IPS-18c (cell line): Measurements from ENCODE around the gene FBXO44.
A peak's percentile ranks its signal among the peaks of the same experiment; 100 is the strongest.

Source experiments
- H3K4me3 ChIP-seq: 2 replicates; pipeline ENCODE4 v1.7.0; 2013; ENCODE audit warnings: low read depth, mild to moderate bottlenecking, low read length, moderate library complexity; ENCODE audit not compliant: insufficient read depth
- H3K9me3 ChIP-seq: one replicate; pipeline ENCODE4 v1.6.1; 2013; ENCODE audit warnings: mild to moderate bottlenecking, low read length, moderate library complexity; ENCODE audit not compliant: control insufficient read depth, insufficient read depth

Gene FBXO44

DNA sequence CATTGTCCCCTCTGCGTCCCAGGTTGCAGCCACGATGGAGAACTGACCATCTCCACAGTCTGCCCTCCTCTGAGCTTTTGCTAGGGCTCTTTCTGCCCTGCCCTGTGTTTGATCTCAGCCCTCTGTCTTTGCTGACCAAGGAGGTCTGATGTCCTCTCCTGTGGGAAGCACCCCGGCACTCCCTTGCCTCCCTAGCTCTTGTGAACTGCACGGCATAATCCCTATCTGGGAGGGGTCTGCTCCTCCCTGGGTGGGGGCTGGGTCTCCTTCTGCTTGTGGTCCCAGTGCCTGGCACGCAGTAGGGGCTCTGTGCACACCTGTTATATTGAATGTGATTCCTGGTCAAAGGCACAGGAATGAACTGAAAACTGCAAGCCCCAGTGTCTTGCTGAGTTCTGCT lies 39.2 kb downstream of the FBXO44 start:
- Histone ChIP-seq H3K9me3 (no peaks in the 10 kb centered on the region), H3K4me3 (0 out of 2 replicates have a peak overlapping the region, but pooled peaks have one; percentile 96)

DNA sequence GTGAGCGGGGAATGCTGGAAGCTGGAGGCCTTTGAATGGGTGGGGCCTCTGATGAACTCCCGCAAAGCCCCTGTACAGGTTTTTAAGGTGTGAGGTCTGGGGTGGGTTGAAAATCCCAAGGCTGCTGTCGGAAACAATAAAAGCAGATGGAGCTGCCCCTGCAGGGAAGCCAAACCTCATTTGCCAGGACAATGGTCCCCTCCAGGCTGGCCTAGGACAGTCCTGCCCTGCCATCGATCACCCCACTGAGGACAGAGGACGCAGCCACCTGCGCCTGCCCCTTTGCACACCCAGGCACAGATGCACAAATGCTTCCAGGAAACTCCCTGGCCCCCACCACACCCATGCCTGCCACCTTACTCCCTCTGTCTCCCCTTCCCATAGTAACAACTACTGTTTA lies 41.2 kb downstream of the FBXO44 start:
- H3K9me3 ChIP-seq, result no peaks in the 10 kb centered on the region
- H3K4me3 ChIP-seq, result no peak overlapping the region

DNA sequence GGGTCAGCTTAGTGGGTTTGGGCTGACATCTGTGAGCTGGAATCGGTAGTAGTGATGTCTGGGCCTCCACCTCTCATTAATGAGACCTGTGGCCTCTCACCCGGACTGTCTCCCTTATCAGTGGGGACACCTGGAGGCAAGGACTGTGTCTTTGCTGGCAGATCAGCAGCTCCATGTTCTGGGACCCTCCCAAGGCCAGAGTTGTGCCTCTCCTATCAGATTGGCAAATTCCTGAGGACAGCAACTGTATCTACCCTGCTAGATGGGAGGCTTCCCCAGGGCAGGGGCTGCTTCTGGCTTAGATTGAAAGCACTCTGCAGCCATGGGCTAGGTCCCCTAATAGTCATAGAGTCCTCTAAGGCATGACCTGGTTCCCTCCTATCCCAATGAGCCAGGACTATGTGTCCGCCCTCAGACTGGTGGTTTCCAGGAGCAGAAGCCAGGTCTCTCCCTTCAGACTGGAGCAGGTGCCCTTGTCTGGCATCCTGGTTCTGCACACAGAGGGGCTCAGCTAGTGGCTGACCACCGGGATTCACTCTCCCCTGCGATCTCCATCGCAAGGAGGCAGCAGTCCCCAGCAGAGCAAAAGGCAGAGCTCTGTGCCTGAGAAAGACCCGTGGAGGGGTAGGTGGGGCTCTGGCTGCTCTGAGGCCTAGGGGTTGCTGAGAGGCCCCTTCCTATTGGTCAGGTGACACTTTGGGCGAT lies 42.7 kb downstream of the FBXO44 start:
- Histone ChIP-seq H3K9me3 (no peaks in the 10 kb centered on the region), H3K4me3 (no peak overlapping the region)

DNA sequence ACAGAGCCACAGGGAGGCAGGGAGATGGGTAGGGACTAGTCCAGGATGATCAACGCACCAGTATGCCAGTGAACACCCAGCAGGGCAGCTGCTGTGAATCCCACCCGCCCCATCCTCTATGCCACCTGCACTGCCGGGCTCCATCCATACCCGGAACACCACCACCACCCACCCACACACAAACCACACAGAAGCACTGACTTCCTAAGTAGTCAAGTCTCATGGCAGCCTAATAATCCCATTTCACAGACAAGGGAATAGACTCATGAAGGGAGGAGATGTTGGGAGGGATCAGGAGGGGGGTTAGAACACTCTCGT lies 43.2 kb downstream of the FBXO44 start:
- Histone ChIP-seq H3K4me3 (no peak overlapping the region), H3K9me3 (no peaks in the 10 kb centered on the region)

DNA sequence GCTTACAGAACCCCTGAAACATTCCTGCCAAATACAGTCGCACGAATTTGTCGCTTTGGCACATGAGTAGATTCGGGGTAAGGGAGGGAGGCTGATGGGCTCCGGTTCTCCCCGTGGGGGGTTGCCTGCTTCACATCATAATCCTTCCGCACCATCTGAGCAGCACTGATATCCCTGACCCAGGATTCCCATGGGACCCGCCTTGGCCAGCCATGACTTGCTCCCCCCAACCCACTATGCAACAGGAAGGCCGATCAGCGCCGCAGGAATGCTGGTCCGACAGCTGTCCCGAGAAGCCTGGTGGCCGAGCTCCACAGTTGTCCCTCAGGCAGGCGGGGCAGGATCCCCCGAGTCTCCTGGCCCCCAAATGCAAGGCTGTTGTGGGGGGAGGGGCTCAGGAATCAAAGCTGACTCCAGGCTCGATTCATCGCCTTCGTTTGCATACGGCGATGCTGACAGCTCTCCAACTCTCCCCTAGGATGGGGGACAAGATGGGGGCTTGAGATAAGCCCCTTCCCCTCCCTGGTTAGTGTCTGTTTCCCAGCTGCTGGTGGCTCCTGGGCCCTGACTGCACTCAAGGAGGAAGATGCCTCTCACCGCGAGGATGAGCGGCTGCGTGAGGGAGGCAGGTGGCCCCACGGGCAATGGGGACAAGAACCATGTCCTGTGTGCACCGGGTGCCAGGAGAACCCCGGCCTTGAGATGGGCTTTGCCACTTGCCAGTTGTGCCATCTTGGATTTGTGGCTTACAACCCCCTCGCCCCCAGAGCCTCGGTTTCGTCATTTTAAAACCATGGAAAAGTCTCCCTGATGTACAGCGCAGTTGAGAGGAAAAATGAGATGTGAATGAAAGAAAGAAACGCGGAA lies 46.2 kb downstream of the FBXO44 start:
- Histone ChIP-seq H3K9me3 (no peaks in the 10 kb centered on the region), H3K4me3 (0 out of 2 replicates have a peak overlapping the region, but pooled peaks have one; percentile 9)

DNA sequence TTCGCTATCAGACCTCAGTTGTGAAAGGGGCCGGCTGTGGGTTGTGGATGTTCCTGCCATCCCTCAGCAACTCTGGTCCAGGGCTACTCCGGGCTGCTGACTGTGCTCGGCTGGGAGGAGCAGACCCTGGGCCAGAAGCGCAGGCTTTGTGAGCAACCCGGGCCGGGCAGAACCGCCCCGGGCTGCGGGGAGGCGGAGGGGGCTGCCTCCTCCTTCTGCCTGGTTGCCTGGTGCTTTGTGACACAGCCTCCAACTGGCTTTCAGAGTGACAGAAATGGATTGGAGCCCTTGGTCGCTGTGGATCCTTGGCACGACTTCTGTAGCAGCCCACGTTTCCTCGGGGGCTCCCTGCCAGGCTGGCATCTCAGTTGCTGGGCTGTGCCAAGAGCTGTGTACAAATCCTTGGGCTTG lies 46.9 kb downstream of the FBXO44 start:
- Histone ChIP-seq H3K4me3 (no peak overlapping the region), H3K9me3 (no peaks in the 10 kb centered on the region)

DNA sequence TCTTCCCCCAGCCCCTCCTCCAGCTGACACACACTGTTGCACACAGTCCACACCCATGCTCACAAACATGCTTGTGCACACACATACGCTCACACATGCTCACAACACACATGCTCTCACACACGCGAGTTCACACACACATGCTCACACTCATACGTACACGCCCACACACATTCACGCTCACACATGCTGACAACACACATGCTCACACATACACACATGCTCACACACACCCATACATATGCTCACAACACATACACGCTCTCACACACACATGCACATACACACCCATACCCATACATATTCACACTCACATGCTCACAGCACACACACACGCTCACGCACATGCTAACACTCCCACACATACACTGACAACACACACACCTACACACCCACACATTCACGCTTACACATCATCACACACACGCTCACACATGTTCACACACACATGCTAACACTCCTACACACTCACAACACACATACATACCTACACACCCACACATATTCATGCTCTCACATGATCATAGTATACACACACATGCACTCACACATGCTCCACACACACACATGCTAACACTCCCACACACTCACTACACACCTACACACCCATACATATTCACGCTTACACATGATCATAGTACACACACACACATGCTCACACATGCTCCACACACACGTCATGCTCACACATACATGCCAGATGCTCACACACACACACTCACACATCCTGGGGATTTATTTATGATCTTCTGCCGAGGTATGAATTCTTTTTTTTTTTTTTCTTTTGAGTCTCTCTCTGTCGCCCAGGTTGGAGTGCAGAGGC lies 47.5 kb downstream of the FBXO44 start:
- Histone ChIP-seq H3K9me3 (no peaks in the 10 kb centered on the region), H3K4me3 (no peak overlapping the region)

DNA sequence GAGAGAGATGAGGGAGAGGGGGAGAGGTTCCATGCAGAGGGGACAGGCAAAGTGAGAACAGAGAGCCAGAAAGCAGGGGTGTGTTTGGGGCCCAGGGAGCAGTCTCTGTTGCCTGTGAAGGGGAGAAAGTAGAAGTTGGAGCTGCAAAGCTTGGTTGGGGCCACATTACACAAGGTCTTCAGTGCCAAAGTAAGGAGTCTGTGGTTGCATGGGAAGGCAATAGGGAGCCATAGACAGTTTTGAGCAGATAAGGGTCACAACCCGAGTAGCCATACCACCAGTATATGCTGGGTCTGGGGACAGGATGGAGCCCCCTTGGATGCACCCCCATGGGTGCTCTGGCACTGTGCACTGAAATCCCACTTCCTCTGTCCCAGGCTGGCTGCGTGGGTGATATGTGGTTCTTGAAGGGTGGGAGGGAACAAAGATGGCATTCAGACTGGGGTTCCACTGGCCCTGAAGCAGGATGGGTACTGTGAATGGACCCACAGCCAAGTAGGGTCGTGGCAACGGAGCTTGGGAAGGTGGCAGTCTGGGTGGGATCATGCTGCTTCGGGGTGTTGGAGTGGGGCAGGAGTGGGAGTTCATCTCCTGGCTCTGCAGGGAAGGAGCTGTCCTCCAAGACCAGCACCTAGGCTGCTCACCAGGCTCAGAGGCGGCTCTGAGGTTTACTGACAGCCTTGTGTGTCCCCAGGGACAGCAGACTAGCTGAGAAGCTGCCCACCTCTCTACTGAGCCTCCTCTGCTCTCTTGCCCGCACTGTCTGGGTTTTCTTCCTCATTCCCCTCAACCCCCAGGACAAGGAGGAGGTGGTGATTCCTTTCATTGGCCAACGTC lies 48.9 kb downstream of the FBXO44 start:
- Histone ChIP-seq H3K4me3 (no peak overlapping the region), H3K9me3 (no peaks in the 10 kb centered on the region)

DNA sequence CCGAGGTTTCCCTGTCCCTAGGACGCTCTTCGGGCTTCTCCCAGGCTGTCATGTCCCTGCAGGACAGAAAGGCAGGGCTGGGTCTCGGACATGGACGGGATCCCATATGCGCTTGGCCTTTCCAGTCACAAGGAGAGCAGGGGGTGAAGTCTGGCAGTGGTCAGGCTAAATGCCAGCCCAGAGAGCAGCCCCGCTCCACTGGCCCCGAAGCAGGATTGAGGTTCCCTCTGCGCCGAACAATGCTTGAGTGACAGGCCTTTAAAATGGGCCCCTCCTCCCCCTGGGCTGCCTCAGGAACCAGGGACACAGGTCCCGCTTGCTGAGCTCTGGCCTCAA lies 49.5 kb downstream of the FBXO44 start:
- Histone ChIP-seq H3K9me3 (no peaks in the 10 kb centered on the region), H3K4me3 (no peak overlapping the region)

DNA sequence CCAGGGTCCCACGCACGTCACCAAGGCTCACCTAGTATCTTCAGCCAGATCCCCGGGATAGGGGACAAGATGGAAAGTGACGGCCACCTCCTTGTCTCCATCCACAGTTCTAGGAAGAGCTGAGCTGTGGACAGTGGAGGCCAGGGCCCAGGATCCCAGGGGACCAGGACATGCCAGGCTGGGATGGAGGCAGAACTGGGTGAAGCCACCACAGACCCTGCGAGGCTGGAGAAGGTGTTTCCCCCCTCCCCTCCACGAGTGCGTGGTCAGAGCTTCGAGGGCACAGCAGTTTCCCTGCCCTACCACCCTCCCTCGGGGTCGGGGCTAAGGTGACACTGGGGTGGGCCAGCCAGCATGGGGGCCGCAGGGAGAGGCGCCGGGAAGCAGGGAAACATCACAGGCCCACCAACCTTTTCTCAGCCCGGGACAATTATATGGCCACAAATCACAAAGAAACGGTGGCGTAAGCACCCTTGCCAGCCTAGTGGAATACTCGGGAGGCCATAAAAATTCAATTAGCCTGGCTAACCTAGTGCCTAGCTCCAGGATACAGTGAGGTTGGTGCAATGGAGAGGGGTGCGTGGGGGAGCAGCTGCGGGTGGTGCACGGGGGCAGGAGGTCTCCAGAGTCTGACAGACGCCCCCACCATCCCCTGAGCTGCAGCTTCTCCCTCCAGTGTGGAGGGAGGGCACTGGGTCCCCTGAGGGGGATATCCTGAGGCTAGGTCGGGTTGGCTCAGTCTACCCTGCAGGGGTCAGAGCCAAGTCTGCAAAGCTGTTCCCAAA lies 50.2 kb downstream of the FBXO44 start:
- Histone ChIP-seq H3K9me3 (no peaks in the 10 kb centered on the region), H3K4me3 (no peak overlapping the region)

DNA sequence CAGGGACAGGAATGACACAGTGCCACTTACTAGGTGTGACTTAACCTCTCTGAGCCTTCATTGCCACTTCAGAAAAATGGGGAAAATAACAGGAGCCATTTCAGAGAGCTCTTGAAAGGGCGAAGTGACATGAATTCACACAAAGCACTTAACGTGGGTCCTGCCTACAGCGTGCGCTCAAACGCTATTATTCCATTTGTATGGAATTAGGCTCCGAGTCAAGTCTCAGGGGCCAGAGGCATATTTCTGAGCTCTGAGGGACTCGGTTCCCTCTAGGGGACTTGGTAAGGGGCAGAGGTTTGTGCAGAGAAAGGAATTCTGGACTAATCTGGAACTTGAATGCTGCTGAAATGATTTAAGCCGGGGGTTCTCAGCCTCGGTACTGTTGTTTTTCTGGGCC lies 50.9 kb downstream of the FBXO44 start:
- H3K9me3 ChIP-seq, result no peaks in the 10 kb centered on the region
- H3K4me3 ChIP-seq, result no peak overlapping the region

DNA sequence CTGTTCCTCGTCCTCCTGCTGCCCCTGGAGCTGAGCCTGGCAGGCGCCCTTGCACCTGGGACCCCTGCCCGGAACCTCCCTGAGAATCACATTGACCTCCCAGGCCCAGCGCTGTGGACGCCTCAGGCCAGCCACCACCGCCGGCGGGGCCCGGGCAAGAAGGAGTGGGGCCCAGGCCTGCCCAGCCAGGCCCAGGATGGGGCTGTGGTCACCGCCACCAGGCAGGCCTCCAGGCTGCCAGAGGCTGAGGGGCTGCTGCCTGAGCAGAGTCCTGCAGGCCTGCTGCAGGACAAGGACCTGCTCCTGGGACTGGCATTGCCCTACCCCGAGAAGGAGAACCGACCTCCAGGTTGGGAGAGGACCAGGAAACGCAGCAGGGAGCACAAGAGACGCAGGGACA lies 51.6 kb downstream of the FBXO44 start:
- H3K9me3 ChIP-seq, result no peaks in the 10 kb centered on the region
- H3K4me3 ChIP-seq, result no peak overlapping the region

DNA sequence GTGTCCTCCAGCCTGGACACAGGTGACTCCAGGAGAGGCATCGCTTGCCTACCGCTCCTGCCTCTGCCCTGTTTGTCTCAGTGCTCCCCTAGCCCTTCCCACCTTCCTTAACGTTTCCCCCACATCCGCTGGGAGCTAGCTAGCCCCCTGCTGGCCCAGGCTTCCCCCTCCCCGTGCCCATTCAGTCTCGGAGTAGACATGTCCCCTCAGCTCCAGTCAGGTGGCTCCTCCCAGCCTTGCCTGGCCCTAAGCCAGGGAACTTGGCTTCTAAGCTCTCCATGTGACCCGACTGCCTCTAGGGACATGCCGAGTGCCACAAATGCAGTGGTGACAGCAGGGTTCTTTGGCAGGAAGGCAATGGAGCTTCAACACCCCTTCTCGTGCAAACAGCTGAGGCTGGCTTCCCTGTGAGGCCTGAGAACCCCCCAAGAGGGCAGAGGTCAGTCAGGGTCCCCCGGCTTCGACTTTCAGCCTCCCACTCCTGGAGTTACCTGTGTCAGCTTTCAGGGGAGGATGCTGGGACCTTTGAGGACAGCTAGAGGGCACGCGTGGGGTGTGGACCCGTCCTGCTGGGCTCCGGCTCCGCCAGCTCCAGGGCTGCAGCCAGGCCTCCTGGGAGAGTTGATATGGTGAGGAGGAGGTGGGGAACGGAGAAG lies 53.1 kb downstream of the FBXO44 start:
- Histone ChIP-seq H3K4me3 (no peak overlapping the region), H3K9me3 (no peaks in the 10 kb centered on the region)

DNA sequence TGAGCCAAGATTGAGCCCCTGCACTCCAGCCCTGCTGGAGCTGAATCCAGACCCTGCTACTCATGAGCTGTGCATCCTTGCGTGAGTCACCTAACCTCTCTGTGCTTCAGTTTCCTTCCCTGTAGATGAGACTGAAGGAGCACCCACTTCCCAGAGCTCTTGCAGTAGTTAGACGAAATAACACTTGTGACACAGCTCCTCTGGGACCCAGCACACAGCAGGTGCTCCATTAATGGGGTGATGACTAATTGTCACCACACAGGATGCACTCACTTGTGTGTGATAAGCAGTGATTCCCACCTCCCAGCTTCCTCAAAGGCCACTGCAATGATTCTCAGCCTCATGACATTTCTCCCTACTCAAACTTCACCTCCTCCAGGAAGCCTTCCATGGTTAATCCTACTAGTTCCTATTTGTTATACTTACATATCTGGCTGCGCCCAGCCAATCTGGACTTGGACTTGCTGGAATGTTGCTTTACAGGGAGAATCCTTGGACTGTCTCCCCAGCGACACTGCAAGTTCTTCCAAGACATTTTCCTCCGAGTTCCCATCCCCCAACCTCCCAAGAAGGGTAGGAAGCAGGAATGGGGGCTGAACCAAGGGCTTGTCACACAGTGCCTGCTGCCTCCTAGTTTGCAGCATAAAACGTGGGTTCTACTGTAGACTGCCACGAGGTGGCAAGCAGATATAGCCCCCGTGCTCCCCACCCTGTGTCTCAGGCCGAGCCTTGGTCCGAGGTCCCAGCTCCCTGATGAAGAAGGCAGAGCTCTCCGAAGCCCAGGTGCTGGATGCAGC lies 54.1 kb downstream of the FBXO44 start:
- Histone ChIP-seq H3K9me3 (no peaks in the 10 kb centered on the region), H3K4me3 (no peak overlapping the region)

DNA sequence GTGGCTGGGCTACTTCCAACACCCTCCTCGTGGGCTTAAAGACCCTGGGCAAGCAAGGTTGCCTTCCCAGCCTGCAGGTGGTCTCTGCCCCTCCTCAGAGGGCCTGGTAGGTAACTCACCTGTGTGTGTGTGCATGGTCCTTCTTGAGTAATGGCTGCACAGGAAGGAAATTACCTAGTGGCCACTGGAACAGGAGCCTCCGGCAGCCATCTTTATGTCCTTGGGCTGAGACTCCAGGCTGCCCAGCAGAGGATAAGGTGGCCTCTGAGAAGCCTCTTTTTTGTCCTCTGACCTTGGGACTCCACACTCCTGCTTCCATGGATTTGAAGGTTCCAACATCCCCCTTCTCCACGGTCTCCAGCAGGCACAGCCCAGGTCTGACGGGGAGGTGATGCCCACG lies 56.8 kb downstream of the FBXO44 start:
- H3K4me3 ChIP-seq, result no peak overlapping the region
- H3K9me3 ChIP-seq, result no peaks in the 10 kb centered on the region
